Measurements from ENCODE around the gene RGS7. TPM values are rescaled to one million over a fixed set of nuclear protein-coding genes. Genes with fewer than 3 reads are reported as not detected.

RGS7 gene
- total RNA-seq, 4 donors from 2014 or later = 0.39 TPM; not detected in 3

DNA sequence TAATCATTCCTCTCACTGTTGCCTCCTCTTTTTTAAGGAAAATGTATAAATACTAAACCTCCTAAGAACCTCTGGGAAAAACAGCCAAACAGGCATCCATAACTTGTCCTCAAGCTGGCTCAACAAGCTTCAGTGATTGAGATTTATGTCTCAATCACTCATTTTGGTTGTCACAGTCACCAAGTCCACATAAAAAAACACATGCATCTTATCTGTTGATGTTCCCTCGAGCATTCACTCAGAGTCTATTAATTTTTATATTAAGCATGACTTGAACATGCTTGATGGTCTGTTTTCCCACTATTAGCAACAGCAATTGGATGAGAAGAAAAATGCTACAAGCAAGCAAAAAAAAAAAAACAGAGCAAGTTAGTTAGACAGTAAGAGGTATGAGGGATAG lies 254.3 kb downstream of the RGS7 start:
- Histone ChIP-seq H3K27ac (no peak overlapping the region), H3K9me3 (no peaks in the 10 kb centered on the region), H3K36me3 (no peaks in the 10 kb centered on the region), H3K4me3 (replicated peaks in 1 of 3) (no peak overlapping the region), H3K4me1 (no peaks in the 10 kb centered on the region), H3K27me3 (no peaks in the 10 kb centered on the region)
- DNase-seq = no peak
- TF ChIP-seq POLR2A (IDR thresholded peaks at IDR 0.05) = no peak
- TF ChIP-seq, protein P1, sequence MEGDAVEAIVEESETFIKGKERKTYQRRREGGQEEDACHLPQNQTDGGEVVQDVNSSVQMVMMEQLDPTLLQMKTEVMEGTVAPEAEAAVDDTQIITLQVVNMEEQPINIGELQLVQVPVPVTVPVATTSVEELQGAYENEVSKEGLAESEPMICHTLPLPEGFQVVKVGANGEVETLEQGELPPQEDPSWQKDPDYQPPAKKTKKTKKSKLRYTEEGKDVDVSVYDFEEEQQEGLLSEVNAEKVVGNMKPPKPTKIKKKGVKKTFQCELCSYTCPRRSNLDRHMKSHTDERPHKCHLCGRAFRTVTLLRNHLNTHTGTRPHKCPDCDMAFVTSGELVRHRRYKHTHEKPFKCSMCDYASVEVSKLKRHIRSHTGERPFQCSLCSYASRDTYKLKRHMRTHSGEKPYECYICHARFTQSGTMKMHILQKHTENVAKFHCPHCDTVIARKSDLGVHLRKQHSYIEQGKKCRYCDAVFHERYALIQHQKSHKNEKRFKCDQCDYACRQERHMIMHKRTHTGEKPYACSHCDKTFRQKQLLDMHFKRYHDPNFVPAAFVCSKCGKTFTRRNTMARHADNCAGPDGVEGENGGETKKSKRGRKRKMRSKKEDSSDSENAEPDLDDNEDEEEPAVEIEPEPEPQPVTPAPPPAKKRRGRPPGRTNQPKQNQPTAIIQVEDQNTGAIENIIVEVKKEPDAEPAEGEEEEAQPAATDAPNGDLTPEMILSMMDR (IDR thresholded peaks at IDR 0.05) = no peak
- intact Hi-C loops (cut with DNase I) = no loop called here
- WGBS, 2 donors = 46 to 58% methylated on average over 1 of the region's 1 CpG

DNA sequence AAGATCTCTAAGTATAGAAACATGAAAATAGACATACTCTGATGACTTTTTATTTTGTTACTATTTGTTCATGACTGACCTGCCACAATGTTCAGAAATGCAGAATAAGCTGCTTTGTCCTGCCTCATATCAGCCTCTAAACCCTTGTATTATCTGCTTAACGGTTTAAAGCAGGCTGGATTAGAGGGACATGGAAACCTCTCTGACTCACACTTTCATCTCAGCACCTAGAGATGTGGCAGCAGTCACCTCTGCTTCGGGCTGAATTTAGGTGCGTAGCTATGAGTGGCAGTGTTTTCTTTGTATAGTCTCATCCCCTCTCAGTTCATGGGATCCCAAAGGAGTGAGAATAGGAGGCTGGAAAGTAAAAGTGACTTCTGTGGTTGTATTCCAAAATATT lies 255.4 kb downstream of the RGS7 start:
- Histone ChIP-seq H3K36me3 (no peaks in the 10 kb centered on the region), H3K27ac (no peak overlapping the region), H3K4me1 (no peaks in the 10 kb centered on the region), H3K9me3 (no peaks in the 10 kb centered on the region), H3K4me3 (replicated peaks in 1 of 3) (no peak overlapping the region), H3K27me3 (no peaks in the 10 kb centered on the region)
- WGBS, 2 donors = 48 to 56% methylated on average over 3 of the region's 3 CpGs
- DNase-seq = no peak
- intact Hi-C loops (cut with DNase I) = no loop called here
- no peak for TF ChIP-seq POLR2A (IDR thresholded peaks at IDR 0.05)
- TF ChIP-seq, protein P1 (IDR thresholded peaks at IDR 0.05) = no peak

DNA sequence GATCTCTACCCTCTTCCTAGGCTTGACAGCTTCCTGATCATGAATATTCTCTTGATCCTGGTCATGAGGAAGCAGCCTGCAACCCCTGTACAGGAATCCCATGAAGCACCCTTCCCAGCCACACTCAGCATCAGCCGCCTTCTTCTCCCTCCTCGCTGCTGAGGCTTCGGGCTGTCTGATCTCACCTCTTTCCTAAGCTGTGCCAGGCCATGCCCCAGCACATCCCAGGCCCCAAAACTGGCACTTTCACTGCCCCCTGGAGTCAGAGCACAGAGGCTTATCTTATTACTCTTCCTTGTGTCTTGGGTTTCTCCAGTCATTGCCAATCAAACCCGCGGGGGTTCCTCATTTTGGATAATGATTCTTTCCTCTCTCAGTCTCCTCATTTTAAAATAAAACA lies 259.5 kb downstream of the RGS7 start:
- intact Hi-C loops (cut with DNase I) = no loop called here
- WGBS, 2 donors = 92 to 94% methylated on average over 5 of the region's 5 CpGs
- Histone ChIP-seq H3K27me3 (no peaks in the 10 kb centered on the region), H3K27ac (no peak overlapping the region), H3K36me3 (no peaks in the 10 kb centered on the region), H3K4me3 (replicated peaks in 1 of 3) (no peak overlapping the region), H3K9me3 (no peaks in the 10 kb centered on the region), H3K4me1 (no peaks in the 10 kb centered on the region)
- DNase-seq = no peak
- TF ChIP-seq POLR2A (IDR thresholded peaks at IDR 0.05) = no peak
- TF ChIP-seq, protein P1 (IDR thresholded peaks at IDR 0.05) = no peak

DNA sequence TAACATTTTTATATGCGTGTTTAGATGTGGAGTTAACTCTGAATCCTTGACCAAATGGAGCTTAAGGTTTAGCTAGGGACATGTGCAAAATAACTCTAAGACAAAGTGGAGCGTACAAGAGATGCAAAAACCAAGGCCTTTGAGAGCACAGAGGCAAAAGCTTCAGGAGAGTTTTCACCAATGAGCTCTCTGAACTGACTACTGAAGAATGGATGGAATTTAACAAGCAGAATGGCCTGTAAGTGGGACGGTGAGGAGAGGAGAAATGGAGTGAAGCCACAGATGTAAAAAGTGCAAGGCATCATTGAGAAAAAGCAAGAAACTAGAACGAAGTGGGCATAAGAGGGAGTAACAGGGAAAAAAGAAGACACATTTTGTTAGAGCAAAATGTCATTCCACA lies 260.0 kb downstream of the RGS7 start:
- Histone ChIP-seq H3K27me3 (no peaks in the 10 kb centered on the region), H3K9me3 (no peaks in the 10 kb centered on the region), H3K27ac (no peak overlapping the region), H3K4me3 (replicated peaks in 1 of 3) (no peak overlapping the region), H3K4me1 (no peaks in the 10 kb centered on the region), H3K36me3 (no peaks in the 10 kb centered on the region)
- intact Hi-C loops (cut with DNase I) = no loop called here
- DNase-seq = no peak
- no peak for TF ChIP-seq POLR2A (IDR thresholded peaks at IDR 0.05)
- TF ChIP-seq, protein P1 (IDR thresholded peaks at IDR 0.05) = no peak
- WGBS, 2 donors = 47 to 53% methylated on average over 4 of the region's 4 CpGs

DNA sequence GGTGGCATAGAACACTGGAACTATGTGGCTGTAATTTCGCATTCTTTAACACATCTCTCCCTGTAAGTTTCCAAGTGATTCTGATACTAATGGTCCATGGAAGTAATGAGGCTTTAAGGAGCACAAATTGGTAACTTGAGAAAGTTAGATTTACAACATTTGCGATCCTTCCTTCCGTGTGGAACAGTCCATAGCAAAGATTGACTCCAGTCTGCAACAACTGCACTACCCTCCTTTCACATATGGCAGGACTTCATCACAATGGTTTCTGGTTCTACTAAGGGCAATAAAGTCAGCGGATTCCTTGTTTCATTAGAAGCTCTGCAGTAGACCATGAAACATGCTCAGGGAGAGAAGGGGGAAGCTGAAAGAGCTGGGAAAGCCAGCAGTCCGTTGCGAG lies 261.2 kb downstream of the RGS7 start:
- TF ChIP-seq, protein P1 (IDR thresholded peaks at IDR 0.05) = no peak
- TF ChIP-seq POLR2A (IDR thresholded peaks at IDR 0.05) = no peak
- DNase-seq = no peak
- WGBS, 2 donors = 92 to 93% methylated on average over 6 of the region's 6 CpGs
- intact Hi-C loops (cut with DNase I) = no loop called here
- no peaks in the 10 kb centered on the region for H3K4me1 ChIP-seq
- H3K27me3 ChIP-seq = no peaks in the 10 kb centered on the region
- no peaks in the 10 kb centered on the region for H3K36me3 ChIP-seq
- H3K27ac ChIP-seq = no peak overlapping the region
- no peaks in the 10 kb centered on the region for H3K9me3 ChIP-seq
- H3K4me3 ChIP-seq (replicated peaks in 1 of 3) = no peak overlapping the region

All from thyroid gland (tissue), 4 donors.